Measurements from ENCODE around the gene GRID2. TPM values are rescaled to one million over a fixed set of nuclear protein-coding genes. Genes with fewer than 3 reads are reported as not detected.

GRID2 gene
- total RNA-seq, 1 donor = not detected

- TF ChIP-seq, protein P1, sequence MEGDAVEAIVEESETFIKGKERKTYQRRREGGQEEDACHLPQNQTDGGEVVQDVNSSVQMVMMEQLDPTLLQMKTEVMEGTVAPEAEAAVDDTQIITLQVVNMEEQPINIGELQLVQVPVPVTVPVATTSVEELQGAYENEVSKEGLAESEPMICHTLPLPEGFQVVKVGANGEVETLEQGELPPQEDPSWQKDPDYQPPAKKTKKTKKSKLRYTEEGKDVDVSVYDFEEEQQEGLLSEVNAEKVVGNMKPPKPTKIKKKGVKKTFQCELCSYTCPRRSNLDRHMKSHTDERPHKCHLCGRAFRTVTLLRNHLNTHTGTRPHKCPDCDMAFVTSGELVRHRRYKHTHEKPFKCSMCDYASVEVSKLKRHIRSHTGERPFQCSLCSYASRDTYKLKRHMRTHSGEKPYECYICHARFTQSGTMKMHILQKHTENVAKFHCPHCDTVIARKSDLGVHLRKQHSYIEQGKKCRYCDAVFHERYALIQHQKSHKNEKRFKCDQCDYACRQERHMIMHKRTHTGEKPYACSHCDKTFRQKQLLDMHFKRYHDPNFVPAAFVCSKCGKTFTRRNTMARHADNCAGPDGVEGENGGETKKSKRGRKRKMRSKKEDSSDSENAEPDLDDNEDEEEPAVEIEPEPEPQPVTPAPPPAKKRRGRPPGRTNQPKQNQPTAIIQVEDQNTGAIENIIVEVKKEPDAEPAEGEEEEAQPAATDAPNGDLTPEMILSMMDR (IDR thresholded peaks at IDR 0.05; ENCODE audit: insufficient read depth, low read depth, low read length) = no peak
- no peak for DNase-seq (ENCODE audit: low read depth)
- no peak overlapping the region for H3K4me3 ChIP-seq (ENCODE audit: low read depth, low read length)
Measured at GRCh38 chr4:92483341-92483740, 179.6 kb downstream of the GRID2 start.

DNA sequence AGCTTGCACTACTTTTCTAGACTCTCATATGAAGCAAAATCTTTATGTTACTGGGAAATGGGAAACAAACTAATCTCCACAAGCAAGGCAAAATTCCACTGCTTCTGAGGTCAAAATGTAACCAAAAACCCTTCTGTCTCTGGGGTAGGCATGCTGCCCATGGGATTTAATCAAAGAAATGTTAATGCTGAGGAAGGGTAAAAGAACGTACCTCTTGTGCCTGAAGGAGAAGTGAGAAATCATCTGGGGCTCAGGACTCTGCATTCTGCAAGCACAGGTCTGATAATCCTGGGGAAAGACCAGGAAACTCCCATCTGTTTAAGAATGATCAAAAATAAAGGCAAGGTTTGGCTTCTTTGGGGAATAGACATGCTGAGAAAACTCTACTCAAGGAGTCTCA is 184.7 kb downstream of the GRID2 start:
- no peak for DNase-seq (ENCODE audit: low read depth)
- no peak overlapping the region for H3K4me3 ChIP-seq (ENCODE audit: low read depth, low read length)
- TF ChIP-seq, protein P1 (IDR thresholded peaks at IDR 0.05; ENCODE audit: insufficient read depth, low read depth, low read length) = no peak

DNA sequence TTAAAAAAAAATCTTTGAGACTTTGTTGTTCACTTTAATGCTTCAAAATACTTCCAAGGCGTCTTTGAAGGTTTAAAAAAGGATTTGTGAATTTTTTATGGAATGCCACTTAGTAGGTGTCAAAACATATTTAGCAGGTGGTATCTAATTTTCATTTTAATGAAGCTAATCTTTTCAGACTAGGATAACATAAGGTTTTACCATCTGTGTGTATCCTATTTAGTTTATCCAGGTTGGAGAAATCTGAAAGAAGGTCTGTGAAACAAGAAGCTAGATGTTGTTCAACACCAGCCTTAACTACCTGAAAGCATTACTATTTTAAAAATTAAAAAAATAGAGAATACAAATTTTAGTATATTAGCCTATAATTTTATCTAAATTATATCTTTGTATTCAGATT is 193.4 kb downstream of the GRID2 start:
- no peak overlapping the region for H3K4me3 ChIP-seq (ENCODE audit: low read depth, low read length)
- DNase-seq (ENCODE audit: low read depth) = no peak
- TF ChIP-seq, protein P1 (IDR thresholded peaks at IDR 0.05; ENCODE audit: insufficient read depth, low read depth, low read length) = no peak

DNA sequence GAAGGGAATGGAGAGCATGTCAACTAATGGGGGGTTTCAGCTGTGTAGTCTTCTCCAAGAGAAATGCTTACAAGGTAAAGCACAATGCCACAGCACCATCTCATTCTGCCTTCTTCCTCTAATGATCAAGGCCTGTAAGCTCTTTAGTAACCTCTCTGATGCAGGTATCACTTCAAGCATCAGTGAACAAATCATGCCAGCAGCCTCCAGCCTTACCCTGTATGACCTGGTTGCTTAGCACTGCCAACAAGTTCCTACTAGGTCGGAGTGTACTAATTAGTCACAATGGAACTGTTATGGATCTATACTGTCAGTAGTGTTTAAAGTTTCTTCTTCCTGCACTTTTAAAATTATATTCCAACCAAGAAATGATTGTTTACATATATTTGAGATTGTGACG is 197.7 kb downstream of the GRID2 start:
- H3K4me3 ChIP-seq (ENCODE audit: low read depth, low read length) = no peak overlapping the region
- DNase-seq (ENCODE audit: low read depth) = no peak
- TF ChIP-seq, protein P1 (IDR thresholded peaks at IDR 0.05; ENCODE audit: insufficient read depth, low read depth, low read length) = no peak

DNA sequence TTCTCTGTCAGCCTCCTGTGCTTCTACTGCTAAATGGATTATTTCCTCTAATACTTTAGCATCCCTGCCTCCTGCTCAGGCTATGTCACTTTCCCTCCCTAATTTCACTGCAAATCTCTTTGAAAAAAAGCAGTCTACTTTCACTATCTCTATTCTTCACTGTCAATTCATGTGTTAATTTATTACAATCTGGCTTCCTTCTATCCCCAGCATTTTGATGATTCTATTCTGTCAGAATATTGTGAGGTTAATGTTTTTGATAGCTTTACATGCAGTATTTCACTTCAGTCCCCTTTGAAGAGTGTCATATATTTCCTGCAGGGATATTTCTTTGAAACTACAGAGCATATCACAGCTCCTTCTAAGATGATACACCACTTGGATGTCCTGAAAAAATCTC is 203.2 kb downstream of the GRID2 start:
- TF ChIP-seq, protein P1 (IDR thresholded peaks at IDR 0.05; ENCODE audit: insufficient read depth, low read depth, low read length) = no peak
- DNase-seq (ENCODE audit: low read depth) = no peak
- no peak overlapping the region for H3K4me3 ChIP-seq (ENCODE audit: low read depth, low read length)

- DNase-seq (ENCODE audit: low read depth) = no peak
- TF ChIP-seq, protein P1 (IDR thresholded peaks at IDR 0.05; ENCODE audit: insufficient read depth, low read depth, low read length) = no peak
- no peak overlapping the region for H3K4me3 ChIP-seq (ENCODE audit: low read depth, low read length)
Measured at GRCh38 chr4:92514627-92515026, 210.9 kb downstream of the GRID2 start.

DNA sequence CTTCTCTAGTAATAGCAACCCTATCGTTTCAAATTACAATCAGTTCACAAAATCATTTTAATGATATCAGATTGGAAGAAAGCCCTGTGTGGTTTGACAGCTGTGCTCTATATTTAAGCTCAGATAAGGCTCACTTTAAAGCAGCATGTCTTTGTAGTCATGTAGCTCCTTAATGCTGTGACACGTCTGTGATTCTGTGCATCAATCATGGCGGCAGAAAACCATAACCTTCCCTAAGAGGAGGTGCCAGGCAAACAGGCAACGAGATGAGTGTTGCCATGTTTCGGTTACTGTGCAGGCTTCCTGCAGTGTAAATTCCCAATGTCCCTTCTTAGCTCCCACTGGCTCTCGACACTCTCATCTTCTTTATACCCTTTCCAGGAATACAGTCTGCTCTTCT is 212.7 kb downstream of the GRID2 start:
- no peak overlapping the region for H3K4me3 ChIP-seq (ENCODE audit: low read depth, low read length)
- TF ChIP-seq, protein P1 (IDR thresholded peaks at IDR 0.05; ENCODE audit: insufficient read depth, low read depth, low read length) = no peak
- no peak for DNase-seq (ENCODE audit: low read depth)
